PFSK-1 (cell line): ENCODE data around the gene MTUS2.

Experiments
- FOXP2 ChIP-seq: optimal IDR thresholded peaks from 2 replicates; pipeline ENCODE3; 2011; ENCODE audit warnings: borderline replicate concordance, control low read depth, inconsistent platforms; ENCODE audit not compliant: insufficient read depth; ENCODE audit errors: extremely low read length, extremely low read depth
- POLR2AphosphoS5 ChIP-seq: IDR thresholded peaks from 2 replicates; pipeline ENCODE4 v1.6.1; 2012; ENCODE audit warnings: low read depth, mild to moderate bottlenecking, control low read depth, low read length, moderate library complexity
- SIN3A ChIP-seq: IDR thresholded peaks from 2 replicates; pipeline ENCODE4 v1.6.1; 2012; ENCODE audit warnings: mild to moderate bottlenecking, low read length, moderate library complexity, borderline replicate concordance; ENCODE audit not compliant: insufficient read depth
- TAF1 ChIP-seq: IDR thresholded peaks from 2 replicates; pipeline ENCODE4 v1.6.1; 2012; ENCODE audit warnings: low read length, control low read depth, borderline replicate concordance; ENCODE audit not compliant: insufficient read depth
- TF ChIP-seq, protein P1 (sequence below), 2 experiments: IDR thresholded peaks; 2 replicates each; pipeline versions ENCODE4 v1.6.1 to v1.8.0; 2011 to 2012; ENCODE audit warnings: low read depth in 2 of 2, low read length in 2 of 2, control low read depth in 1 of 2, inconsistent platforms in 1 of 2, mild to moderate bottlenecking in 1 of 2, moderate library complexity in 1 of 2; ENCODE audit not compliant: insufficient read depth in 1 of 2

DNA sequence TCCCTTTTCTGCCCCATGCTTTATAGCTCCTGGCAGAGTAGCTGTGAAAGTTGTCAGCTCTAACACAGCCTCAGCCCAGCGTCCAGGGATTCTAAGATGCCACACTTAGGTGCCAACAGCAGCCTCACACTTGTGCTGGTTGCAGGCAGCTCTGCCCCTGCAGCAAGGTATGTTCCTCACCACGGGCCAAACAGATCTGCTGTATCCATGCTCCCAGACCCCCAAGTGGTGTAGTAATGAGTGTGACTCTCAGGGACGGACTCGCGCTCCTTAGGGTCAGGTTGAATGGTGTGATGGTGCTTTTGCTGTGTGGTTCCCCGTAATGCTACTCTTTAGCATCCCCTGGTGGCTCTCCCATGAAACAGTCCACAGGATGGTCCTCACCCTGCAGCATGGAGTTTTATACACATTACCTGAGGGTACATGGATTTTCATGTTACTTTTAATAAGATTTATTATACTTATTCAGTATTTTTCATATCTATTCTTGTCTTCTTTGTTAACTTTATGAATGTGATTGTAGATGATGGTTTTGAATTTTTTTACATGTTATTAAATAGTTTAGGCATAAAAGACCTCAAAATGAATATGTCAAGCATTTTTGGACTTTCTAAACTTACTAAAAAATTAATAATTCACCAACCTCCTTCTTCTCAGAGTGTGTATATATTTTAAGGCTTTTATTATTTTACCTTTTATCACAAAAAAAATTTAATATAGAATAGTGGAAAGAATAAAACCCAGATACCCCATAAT is 542.9 kb downstream of the MTUS2 start:
- TF ChIP-seq, protein P1, sequence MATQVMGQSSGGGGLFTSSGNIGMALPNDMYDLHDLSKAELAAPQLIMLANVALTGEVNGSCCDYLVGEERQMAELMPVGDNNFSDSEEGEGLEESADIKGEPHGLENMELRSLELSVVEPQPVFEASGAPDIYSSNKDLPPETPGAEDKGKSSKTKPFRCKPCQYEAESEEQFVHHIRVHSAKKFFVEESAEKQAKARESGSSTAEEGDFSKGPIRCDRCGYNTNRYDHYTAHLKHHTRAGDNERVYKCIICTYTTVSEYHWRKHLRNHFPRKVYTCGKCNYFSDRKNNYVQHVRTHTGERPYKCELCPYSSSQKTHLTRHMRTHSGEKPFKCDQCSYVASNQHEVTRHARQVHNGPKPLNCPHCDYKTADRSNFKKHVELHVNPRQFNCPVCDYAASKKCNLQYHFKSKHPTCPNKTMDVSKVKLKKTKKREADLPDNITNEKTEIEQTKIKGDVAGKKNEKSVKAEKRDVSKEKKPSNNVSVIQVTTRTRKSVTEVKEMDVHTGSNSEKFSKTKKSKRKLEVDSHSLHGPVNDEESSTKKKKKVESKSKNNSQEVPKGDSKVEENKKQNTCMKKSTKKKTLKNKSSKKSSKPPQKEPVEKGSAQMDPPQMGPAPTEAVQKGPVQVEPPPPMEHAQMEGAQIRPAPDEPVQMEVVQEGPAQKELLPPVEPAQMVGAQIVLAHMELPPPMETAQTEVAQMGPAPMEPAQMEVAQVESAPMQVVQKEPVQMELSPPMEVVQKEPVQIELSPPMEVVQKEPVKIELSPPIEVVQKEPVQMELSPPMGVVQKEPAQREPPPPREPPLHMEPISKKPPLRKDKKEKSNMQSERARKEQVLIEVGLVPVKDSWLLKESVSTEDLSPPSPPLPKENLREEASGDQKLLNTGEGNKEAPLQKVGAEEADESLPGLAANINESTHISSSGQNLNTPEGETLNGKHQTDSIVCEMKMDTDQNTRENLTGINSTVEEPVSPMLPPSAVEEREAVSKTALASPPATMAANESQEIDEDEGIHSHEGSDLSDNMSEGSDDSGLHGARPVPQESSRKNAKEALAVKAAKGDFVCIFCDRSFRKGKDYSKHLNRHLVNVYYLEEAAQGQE (IDR thresholded peaks at IDR 0.05; ENCODE audit: insufficient read depth in 1 of 2, low read depth in 2 of 2, low read length in 2 of 2), result no peak
- TF ChIP-seq POLR2AphosphoS5 (no peak), SIN3A (no peak), TAF1 (no peak), FOXP2 (no peak)
